HL-60/S4 (cell line): Measurements from ENCODE around the gene RPS21.

Experiments used
- in situ Hi-C: fragments of 300-500 bp; cut with MboI; formaldehyde crosslinking; loops from 2 replicates; pipeline ENCODE4 v1.14.3; 2022; ENCODE audit warnings: low sequenced_read_pairs

RPS21 gene

DNA sequence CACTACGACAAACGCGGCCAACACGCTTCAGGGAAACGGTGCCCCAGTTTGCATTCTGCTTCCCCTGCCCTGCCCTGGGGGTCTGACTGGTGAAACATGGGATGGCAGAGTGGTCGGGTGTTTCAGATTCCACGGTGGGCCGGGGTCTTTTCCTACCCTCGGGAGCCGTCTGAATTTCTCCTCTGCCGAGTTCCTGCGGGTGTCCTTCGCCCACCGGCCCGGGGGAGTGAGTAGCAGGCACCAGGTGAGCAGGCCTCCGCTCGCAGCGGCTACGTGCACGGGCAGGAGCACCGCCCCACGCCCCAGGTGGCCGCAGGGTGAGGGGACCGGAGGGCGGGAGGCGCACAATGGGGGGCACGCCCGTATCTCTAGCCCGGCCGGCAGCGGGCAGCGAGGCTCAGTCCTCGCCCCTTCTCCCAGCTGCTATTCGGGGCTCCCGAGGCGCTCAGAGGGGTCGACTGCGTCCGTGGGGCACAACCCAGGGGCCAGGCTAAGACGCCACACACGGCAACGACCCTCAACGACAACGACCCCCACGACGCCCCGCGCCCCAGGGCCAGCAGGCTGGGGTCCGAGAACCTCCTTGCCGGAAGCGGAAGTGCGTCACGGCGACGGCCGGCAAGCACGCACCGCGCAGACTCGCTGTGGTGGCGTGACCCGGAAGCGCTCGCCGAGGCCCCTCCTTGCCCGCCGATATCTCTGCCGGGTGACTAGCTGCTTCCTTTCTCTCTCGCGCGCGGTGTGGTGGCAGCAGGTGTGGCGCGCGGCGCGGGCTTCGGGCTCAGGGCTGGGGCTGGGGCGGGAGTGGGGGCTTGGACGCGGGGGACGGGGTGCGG, at the start of gene RPS21:
Gene RPS21 (plus strand): TSS at position 721 of the 836 bp plus-strand sequence. CDS start 236 bp downstream, outside the sequence.
- in situ Hi-C loops = no loop called here

- in situ Hi-C loops = no loop called here
Measured at GRCh38 chr20:62337558-62338293, 49.2 kb upstream of the RPS21 start.

- in situ Hi-C loops = no loop called here
Measured at GRCh38 chr20:62338294-62338620, 48.6 kb upstream of the RPS21 start.

DNA sequence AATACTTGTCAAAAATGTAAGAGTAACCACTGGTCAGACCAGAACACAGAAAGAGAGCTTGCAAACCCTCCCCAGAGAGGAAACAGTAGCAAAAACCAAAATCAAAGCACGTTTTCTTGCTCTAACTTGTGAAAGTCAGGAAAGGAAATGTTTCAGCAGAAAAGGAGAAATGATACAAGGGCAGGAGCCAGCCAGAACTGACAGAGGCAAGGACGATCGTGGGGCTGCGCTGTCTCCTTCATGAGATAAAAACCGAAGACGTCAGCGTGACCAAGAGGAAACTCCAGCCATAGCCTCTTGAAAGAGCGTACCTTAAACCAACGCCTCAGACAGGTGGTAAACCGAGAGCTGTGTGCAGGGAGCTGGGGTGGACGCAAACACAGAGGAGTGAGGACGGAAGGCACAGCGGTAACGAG, 47.2 kb upstream of the RPS21 start:
- in situ Hi-C loops = no loop called here

DNA sequence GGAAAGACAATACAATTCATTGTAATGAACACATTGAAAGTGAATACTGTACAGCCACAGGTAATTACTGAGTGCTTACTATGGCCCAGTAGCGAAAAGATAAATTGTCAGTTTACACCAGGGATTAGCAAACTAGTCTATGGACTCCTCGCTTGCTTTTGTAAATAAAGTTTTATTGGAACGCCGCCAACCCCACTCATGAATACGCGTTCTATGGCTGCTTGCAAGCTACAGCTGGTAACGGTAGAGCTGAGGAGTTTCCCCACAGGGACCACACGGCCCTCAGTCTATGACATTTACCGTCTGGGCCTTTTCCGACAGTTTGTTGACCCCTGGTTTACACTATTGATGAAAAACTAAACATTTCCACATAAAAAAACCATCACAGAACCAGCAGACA, 44.0 kb upstream of the RPS21 start:
- in situ Hi-C loops = no loop called here

- in situ Hi-C loops = no loop called here
Measured at GRCh38 chr20:62344092-62344491, 42.8 kb upstream of the RPS21 start.

GRCh38 chr20:62344782-62345181, 42.1 kb upstream of the RPS21 start:
- in situ Hi-C loops = no loop called here

DNA sequence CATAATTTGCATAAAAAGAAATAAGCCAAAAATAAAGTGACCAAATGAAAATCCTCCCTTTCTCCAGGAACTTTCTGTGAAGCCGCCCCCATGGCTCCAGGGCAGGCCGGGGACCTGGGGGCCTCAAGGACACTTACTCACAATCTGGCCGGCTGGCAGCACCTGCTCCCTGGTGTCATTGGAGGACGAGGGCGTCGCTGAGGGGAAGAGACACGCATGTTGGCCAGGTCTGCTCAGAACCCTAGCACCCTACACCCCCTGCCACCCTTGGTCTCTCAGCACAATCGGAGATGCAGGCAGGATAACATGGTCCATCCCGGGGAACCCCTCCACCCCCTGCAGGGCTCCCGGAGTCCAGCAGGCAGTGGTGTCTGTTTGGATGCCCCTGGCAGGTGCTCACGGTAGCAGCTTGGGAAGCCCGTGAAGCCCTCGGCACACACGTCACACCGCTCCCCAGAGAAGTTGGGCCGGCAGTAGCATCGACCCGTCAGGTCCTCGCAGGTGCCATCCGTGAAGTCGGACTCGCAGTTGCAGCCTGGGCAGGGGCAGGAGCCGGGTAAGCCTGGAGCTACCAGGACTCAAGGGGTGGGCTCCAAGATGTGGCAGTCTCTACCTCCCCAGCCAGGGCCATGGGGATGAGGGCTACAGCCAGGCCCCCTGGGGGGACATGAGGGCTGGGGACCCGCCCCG, 41.1 kb upstream of the RPS21 start:
- in situ Hi-C loops = no loop called here

DNA sequence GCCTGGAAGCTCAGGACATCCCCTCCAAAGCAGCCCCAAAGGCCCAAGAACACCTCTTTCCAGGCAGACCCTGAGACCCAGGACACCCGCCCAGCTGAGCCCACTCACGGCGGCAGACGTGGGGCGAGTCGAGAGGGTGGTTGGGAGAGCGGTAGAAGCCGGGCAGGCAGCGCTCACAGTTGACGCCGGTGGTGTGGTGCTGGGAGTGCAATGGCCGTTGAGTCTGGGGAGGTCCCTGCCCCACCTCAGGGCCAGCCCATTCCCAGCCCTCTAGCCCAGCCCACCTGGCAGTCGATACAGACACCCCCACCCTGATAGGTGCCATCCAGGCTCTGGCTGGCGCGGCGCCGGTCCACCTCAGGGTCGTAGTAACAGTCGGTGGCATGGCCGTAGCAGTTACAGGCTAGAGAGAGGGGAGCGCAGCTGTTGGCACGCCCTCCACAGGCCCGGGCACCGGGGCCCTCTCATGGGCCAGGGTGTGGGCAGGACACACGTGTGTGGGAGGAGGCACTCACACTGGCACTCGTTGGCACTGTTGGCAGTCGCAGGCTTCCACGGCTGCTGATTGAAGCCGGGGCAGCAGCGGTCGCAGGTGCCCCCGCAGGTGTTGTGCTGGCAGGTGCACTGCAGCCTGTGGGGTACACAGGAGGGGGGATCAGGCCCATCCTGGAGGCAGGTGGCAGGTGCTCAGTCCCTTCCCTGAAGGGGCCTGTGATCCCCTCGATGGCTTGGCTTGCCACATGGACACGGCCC, 40.3 kb upstream of the RPS21 start:
- in situ Hi-C loops = no loop called here

DNA sequence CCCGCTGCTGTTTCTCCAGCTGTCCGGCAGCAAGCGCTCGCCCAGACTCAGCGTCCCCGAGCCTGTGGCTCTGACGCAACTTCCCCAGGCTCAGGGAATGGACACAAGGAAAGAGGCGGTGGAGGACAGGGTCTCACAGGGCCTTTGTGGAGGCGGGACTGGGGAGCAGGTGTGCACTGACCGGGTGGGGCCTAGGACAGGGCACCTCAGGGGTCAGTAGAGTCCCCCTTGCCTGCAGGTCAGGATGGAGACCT, 39.8 kb upstream of the RPS21 start:
- in situ Hi-C loops = no loop called here

- in situ Hi-C loops = no loop called here
Measured at GRCh38 chr20:62347445-62347844, 39.5 kb upstream of the RPS21 start.

- in situ Hi-C loops = no loop called here
Measured at GRCh38 chr20:62348604-62349003, 38.3 kb upstream of the RPS21 start.

GRCh38 chr20:62349556-62350097, 37.3 kb upstream of the RPS21 start:
- in situ Hi-C loops = no loop called here

- in situ Hi-C loops = no loop called here
Measured at GRCh38 chr20:62350098-62350628, 36.7 kb upstream of the RPS21 start.

DNA sequence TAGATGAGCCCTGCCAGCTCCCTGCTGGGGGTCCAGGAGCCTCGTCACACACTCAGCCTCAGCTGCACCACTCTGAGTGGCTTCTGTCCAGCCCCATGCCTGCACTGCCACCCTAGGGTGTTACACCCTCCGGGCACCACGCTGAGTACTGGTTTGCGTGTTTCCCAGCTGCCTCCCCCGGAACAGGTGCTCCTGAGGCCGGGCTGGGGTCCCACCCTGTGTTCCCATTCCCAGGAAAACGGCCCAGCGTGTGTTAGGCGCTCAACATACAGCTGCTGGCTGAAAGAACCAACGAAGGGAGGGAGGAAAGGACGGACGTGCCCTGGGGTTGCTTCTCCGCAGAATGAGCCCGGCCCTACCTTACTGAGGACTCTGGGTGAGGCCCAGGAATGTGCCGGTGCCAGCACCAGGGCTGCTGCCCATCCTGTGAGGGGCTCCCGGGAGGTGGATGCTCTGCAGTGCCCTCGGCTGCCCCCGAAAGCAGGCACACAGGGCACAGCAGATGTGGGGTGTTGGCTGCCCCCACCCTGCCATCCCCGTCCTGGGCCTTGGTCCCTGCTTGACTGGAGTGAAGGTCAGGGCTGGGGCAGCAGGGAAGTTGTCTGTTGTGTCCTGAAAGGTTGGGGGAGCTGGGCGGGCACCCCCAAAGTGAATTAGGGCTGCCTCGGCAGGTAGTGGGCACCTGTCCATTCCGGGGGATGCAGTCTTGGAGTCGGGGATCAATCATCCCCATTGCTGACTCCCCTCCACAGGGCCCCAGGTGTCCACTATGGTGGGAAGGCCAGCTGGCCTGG, 36.1 kb upstream of the RPS21 start:
- in situ Hi-C loops = no loop called here

DNA sequence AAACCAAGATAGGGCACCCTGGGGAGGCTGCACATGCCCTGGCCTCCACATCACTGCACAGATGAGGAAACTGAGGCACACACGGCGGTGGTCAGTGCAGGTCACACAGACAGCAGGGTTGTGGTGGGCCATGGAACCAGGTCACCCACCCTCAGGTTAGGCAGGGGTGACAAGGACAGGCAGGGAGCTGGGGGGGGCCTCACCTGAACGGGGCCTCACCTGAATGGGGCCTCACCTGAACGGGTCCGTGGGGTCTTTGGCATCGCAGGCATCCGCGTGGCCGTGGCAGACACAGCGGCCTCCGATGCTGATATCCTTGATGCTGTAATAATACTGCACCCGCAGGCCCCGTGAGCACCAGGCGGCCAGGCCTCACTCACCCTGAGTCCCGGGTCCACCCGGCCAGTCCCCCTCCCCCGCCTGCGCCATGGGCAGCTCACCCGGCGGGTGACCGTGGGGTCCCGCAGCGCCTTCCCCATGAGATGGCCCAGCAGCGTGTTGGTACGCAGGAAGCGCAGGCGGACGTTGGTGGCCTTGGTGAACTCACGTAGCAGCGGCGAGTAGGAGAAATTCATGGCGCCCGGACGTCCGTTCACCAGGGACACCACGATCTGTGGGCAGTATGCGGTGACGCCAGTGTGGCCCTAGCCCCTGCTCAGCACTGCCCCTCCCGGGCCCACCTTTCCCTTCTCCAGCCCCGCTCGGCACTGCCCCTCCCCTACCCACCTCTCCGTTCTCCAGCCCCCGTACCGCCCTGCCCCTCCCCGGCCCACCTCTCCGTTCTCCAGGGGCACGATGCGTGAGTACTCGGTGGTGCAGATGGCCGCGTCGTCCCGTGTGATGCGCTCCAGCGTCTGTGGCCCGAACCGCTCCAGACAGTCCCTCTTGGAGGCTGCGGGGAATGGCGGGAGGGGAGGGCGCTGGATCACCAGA, 35.2 kb upstream of the RPS21 start:
- in situ Hi-C loops = no loop called here

- in situ Hi-C loops = no loop called here
Measured at GRCh38 chr20:62352402-62353288, 34.3 kb upstream of the RPS21 start.
